ENCODE data around the gene GPC6.

The GPC6 gene

DNA sequence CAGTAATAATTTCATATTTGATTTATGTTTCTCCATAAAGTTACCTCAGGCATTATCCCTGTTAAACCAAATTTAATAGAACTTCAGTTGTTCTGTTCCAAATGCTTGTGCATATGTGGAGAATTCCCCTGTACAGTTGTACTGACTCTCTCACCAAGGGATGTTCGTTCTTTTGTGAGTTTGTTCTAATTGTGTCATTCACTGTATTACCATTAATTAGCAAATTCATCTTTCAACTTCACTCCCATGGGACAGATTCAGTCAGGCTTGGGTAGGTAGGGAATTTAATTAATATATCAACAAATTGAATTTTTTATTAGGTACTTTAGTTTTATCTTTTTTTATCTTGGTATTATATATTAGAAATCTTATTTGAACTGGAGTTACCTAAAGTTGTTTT is 987.5 kb downstream of the GPC6 start:
- no peak for DNase-seq (ENCODE audit: low spot score)

DNA sequence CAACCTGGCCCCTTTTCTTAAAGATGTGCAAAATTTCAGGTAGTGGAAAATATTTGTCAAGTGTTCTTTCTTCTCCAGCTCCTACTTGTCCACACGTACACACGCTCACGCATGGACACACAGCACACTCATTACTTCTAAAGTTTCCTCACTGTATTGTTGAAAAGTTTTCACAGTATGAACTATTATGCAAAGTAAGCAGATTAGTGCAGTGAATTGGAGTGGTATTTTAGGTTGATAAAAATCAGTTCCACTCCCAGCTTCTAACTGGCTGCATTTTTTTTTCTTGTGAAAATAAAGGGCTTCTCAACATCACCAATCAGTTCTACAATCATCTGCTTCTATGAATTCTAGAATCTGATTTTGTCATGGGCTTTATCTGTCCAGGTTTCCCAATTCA is 988.4 kb downstream of the GPC6 start:
- no peak for DNase-seq (ENCODE audit: low spot score)

- DNase-seq (ENCODE audit: low spot score), result no peak
These were observed 989.9 kb downstream of the GPC6 start for GRCh38 chr13:94216476-94216875.

- DNase-seq (ENCODE audit: low spot score), result no peak
These were observed 990.8 kb downstream of the GPC6 start for GRCh38 chr13:94217370-94217769.

- no peak for DNase-seq (ENCODE audit: low spot score)
These were observed 991.9 kb downstream of the GPC6 start for GRCh38 chr13:94218537-94218936.

DNA sequence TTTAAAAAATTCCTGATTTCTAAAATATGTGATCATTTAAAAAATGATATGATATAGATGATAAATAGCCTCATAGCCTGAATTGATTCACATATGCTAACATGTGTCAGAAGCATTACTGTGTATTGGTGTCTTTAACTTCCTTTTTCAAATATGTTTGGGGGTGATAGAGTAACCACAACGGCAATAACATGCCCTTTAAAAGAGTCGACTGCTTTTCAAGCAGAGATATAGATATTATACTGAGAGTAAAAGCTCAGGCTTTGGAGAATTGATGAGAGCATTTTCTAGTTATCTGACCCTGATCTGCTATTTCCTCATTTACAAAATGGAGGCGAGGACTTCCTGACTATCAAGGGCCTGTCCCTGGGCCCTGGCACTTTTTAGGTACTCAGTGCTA is 992.3 kb downstream of the GPC6 start:
- no peak for DNase-seq (ENCODE audit: low spot score)

DNA sequence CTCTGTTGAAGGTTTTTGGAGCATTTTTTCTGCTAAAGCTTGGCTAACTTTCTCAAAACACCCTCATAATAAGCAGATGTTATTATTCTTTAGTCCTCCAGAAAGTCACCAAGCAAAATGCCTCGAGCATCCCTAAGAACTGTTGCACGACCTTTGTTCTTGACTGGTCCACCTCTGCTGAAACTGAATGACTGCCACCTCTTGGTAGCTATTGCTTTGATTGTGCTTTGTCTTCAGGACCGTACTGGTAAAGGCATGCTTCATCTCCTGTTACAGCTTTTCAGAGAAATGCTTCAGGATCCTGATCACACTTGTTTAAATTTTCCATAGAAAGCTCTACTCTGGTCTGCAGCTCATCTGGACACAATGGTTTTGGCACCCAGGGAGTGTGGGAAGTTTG is 998.1 kb downstream of the GPC6 start:
- no peak for DNase-seq (ENCODE audit: low spot score)

DNA sequence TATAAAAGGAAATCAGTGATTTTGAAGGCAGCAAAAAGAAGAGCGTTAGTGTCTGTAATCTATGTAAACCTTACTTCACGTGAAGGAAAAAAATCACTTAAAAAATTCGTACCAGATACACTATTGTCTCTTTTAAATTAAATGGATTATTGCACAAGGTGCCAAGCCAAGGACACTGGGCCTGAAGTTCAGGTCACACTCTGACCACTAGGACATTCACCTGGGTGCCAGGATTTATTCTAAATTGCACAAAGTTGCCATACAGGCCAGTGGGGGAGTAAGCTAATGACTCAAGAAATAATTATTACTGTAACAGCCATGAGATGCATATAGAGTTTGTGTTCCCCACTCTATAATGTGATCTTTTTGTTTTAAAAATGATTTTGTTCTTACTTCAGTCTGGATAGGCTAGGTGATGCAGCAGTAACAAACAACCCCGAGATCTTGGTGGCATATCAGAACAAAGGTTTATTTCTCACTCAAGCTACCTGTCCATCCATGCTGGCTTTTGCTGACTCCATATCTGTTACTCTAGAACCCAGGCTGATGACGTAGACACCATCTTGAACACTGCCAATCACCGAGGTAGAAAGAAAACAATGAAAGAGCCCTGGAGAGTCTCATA is 1000.8 kb downstream of the GPC6 start:
- no peak for DNase-seq (ENCODE audit: low spot score)

DNA sequence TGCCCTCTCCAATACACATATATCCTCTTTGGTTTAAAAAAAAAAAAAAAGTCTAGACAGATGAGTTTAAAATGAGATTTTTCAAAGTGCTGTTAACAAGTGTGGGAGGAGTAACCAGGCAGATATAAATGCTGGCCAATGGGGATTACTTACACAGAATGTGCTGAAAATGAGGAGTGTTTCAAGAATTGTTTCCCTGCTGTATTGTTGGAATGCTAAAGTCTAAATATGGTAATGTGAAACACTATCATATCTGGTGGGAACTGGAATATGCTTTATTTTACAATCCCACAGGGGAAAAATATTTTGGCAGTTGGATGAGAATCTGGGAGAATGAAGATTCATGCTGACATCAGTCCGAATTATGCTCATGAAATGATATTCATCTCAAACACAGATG is 1002.2 kb downstream of the GPC6 start:
- no peak for DNase-seq (ENCODE audit: low spot score)

- no peak for DNase-seq (ENCODE audit: low spot score)
These were observed 1005.7 kb downstream of the GPC6 start for GRCh38 chr13:94232161-94232950.

GRCh38 chr13:94232956-94233355 is 1006.3 kb downstream of the GPC6 start:
- no peak for DNase-seq (ENCODE audit: low spot score)

- DNase-seq (ENCODE audit: low spot score), result no peak
These were observed 1006.8 kb downstream of the GPC6 start for GRCh38 chr13:94233401-94233800.

DNA sequence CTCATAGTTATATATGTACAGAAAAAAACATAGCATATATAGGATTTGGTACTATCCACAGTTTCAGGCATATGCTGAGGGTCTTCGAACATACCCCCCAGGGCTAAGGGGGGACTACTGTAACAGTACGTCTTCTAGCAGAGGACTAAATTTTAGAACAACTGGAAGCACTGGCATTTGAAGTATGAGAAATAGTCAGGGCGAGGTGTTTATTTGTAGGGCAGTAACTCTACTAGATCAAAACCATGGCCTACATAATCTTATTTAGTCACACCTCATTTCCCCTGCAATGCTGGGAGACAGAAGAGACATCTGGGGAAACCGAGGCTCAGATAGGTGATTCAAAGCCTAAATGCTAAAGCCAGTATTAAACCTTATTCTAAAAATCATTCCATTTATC is 1007.2 kb downstream of the GPC6 start:
- DNase-seq (ENCODE audit: low spot score), result no peak

- no peak for DNase-seq (ENCODE audit: low spot score)
These were observed 1008.1 kb downstream of the GPC6 start for GRCh38 chr13:94234738-94235137.

DNA sequence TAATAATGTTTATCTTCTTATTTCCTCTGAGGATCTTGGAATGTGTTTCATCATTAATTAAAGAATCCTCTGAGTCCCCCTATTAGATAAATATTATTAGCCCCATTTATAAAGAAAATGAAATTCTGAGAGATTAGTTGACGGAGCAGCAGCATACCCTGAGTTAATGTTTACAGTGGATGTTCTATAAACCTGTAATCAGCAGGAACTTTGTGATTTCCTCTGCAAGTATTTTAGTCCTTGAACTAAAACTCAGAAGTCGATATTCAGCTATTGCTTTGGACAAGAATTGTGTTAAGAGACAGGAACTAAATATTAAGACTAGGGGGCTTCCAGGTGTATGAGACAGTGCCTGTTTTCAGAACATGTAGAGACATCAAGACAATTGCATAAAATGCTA is 1009.5 kb downstream of the GPC6 start:
- DNase-seq (ENCODE audit: low spot score), result no peak

DNA sequence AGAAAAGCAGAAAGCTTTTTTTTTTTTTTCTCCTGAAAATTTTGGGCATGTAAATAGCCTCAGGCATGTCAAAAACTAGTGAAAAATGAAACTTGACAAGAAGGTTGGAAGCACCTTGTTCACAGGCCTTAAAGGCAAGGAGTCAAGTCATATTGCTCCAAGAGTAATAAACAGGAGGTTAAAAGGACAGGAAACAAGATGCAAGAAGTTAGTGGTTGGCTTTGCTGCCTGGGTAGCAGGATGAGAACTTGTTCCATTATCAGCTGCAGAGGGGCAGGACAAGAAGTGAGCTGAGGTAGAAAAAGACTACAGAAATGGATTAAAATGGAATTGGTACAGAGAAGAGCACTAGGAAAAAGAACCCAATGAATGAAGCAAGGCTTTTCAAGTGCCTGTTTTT is 1010.3 kb downstream of the GPC6 start:
- no peak for DNase-seq (ENCODE audit: low spot score)

DNA sequence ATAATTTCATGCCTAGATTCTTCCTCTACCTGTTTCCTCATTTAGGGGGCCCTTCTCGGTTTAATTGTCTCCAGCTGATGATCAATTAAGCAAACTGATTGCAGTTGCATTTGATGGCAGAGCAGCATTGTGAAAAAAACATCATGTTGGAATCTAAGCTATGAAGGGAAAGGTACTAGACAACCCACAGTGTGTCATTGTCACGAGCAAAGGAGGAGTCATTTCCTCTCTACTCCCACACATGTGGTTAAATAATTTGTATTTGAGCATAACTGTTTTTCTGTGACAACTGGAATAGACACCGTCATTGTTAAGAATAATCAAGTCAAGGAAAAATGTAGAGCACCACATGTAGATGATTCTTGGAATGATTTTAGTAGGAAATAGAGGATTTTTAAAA is 1012.5 kb downstream of the GPC6 start:
- DNase-seq (ENCODE audit: low spot score), result no peak

DNA sequence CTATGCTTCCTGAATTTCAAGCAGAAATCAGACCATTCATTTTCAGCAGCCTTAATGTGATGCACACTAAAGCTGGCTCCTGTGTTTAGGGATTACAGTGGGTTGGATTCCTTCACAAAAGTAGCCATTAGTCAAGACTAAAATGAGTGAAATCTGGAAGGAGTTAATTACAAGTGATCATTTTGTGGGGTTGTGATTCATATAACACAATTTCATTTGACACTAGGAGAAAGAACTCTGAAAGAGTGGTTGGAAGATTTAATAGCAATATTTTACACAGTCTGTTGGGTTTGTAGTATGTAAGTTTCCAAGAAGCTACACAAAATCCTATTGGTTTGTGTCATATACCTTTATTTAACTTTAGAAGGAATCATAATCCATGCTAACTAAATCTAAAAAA is 1015.9 kb downstream of the GPC6 start:
- DNase-seq (ENCODE audit: low spot score), result no peak

GRCh38 chr13:94243551-94243950 is 1016.9 kb downstream of the GPC6 start:
- no peak for DNase-seq (ENCODE audit: low spot score)

GRCh38 chr13:94246495-94246894 is 1019.9 kb downstream of the GPC6 start:
- DNase-seq (ENCODE audit: low spot score), result no peak

GRCh38 chr13:94247890-94248289 is 1021.3 kb downstream of the GPC6 start:
- DNase-seq (ENCODE audit: low spot score), result no peak

- DNase-seq (ENCODE audit: low spot score), result no peak
These were observed 1022.0 kb downstream of the GPC6 start for GRCh38 chr13:94248454-94249228.

DNA sequence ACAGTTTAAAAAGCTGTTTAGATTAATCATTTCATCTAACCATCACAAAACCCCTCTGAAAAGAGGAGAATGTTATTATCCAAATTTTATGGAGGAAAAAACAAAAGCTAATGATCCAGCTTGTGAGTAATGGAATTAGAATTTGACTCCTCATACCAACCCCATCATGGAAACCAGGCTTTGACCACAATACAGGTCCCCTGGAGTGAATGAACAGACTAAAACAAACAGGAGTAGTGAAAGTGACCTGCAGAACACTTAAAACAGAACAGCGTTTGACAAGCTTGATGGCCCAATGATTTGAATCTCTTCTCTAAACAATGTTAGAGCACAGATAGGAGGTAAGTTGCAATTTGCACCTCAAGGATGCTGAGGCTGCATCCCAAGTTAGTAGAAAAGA is 1022.9 kb downstream of the GPC6 start:
- no peak for DNase-seq (ENCODE audit: low spot score)
